Endothelial cell of umbilical vein (primary cell): ENCODE results near the gene FBXO27. TPM values are rescaled to one million over a fixed set of nuclear protein-coding genes. Genes with fewer than 3 reads are reported as not detected.

Experiments
- BruUV-seq: library from RNA; stranded (reverse); fragments of 400-500 nt; replicated peaks from 2 replicates; lab custom pipeline; 2021; lab: Mats Ljungman, UMichigan
- CTCF ChIA-PET: fragments of 300-600, 350-600 bp; sonication (Branson Sonifier 250); formaldehyde crosslinking; loops from one replicate; lab custom pipeline; 2021; ENCODE audit warnings: antibody characterized with exemption, inconsistent platforms; lab: Charles Lee
- POLR2A ChIA-PET: fragments of 300-600, 350-600 bp; sonication (Branson Sonifier 250); formaldehyde crosslinking; loops from one replicate; lab custom pipeline; 2021; ENCODE audit warnings: antibody characterized with exemption, inconsistent platforms; lab: Charles Lee
- DNase-seq: peaks from one replicate; pipeline ENCODE4 v3.0.0-alpha.2; 2011; ENCODE audit warnings: low read depth, low spot score
- FAIRE-seq: peaks from 2 replicates; lab custom pipeline; 2011; peaks lifted over from hg19 to GRCh38; lab: Jason Lieb, UNC
- H2AFZ ChIP-seq: 2 replicates; pipeline ENCODE4 v1.6.0; 2012; ENCODE audit warnings: low read depth, low read length, control low read depth, inconsistent platforms
- H3K27ac ChIP-seq: 2 replicates; pipeline ENCODE4 v1.5.1; 2011; ENCODE audit warnings: low read depth, mild to moderate bottlenecking, control low read depth, low read length, moderate library complexity; ENCODE audit not compliant: insufficient read depth
- H3K27me3 ChIP-seq, 2 experiments: 2 replicates each; pipeline versions ENCODE4 v1.6.0 to v1.6.1; 2011; ENCODE audit warnings: low read length in 2 of 2, mixed read lengths in 1 of 2; ENCODE audit not compliant: control insufficient read depth in 2 of 2, insufficient read depth in 2 of 2
- H3K36me3 ChIP-seq, 2 experiments: 2 replicates in 1 of 2; 3 replicates in 1 of 2; pipeline ENCODE4 v1.5.1; 2011; ENCODE audit warnings: low read length in 2 of 2, mild to moderate bottlenecking in 1 of 2, moderate library complexity in 1 of 2; ENCODE audit not compliant: control insufficient read depth in 2 of 2, insufficient read depth in 2 of 2; ENCODE audit errors: extremely low read depth in 1 of 2
- H3K4me1 ChIP-seq: 3 replicates; pipeline ENCODE4 v1.5.1; 2011; ENCODE audit warnings: mild to moderate bottlenecking, low read length; ENCODE audit not compliant: control insufficient read depth, insufficient read depth; ENCODE audit errors: extremely low read depth
- H3K4me2 ChIP-seq: 2 replicates; pipeline ENCODE4 v1.6.1; 2011; ENCODE audit warnings: low read length, control low read depth, mixed read lengths; ENCODE audit not compliant: insufficient read depth
- H3K4me3 ChIP-seq, 3 experiments: fragments of 200-600 bp in 1 of 3; sonication (generic), shearing (Covaris generic) in 1 of 3; replicated peaks in 1 of 3; 2 replicates each; pipeline ENCODE4 v1.5.1; 2011 to 2016; ENCODE audit warnings: control low read depth in 3 of 3, low read length in 3 of 3, mild to moderate bottlenecking in 2 of 3, inconsistent platforms in 1 of 3, low read depth in 1 of 3, moderate library complexity in 1 of 3; ENCODE audit not compliant: insufficient read depth in 1 of 3
- H3K79me2 ChIP-seq: 2 replicates; pipeline ENCODE4 v1.6.0; 2012; ENCODE audit warnings: low read length, inconsistent platforms; ENCODE audit not compliant: control insufficient read depth, insufficient read depth
- H3K9ac ChIP-seq: replicated peaks from 2 replicates; pipeline ENCODE3; 2011; ENCODE audit warnings: low read length, control low read depth; ENCODE audit not compliant: insufficient read depth; ENCODE audit errors: extremely low read depth
- H3K9me1 ChIP-seq: replicated peaks from 3 replicates; pipeline ENCODE4 v1.6.0; 2011; ENCODE audit warnings: mild to moderate bottlenecking, low read length; ENCODE audit not compliant: control insufficient read depth, insufficient read depth; ENCODE audit errors: extremely low read depth
- H3K9me3 ChIP-seq: replicated peaks from 2 replicates; pipeline ENCODE4 v1.5.1; 2012; ENCODE audit warnings: low read length, inconsistent platforms; ENCODE audit not compliant: control insufficient read depth, insufficient read depth
- H4K20me1 ChIP-seq: replicated peaks from 2 replicates; pipeline ENCODE3; 2011; ENCODE audit warnings: mild to moderate bottlenecking, low read length; ENCODE audit not compliant: control insufficient read depth, insufficient read depth; ENCODE audit errors: extremely low read depth
- EZH2 ChIP-seq: IDR thresholded peaks from 2 replicates; pipeline ENCODE4 v1.6.1; 2012; ENCODE audit warnings: borderline replicate concordance, low read depth, mild to moderate bottlenecking, moderate library complexity, low read length, inconsistent platforms; ENCODE audit not compliant: severe bottlenecking
- FOS ChIP-seq: IDR thresholded peaks from 2 replicates; pipeline ENCODE4 v1.6.1; 2011; ENCODE audit warnings: mild to moderate bottlenecking, low read length, moderate library complexity, borderline replicate concordance; ENCODE audit not compliant: insufficient read depth
- GATA2 ChIP-seq: IDR thresholded peaks from 2 replicates; pipeline ENCODE4 v1.7.0; 2011; ENCODE audit warnings: low read depth, mild to moderate bottlenecking, moderate library complexity, mixed read lengths, low read length; ENCODE audit not compliant: insufficient read length, insufficient read depth
- JUN ChIP-seq: IDR thresholded peaks from 2 replicates; pipeline ENCODE4 v1.6.1; 2011; ENCODE audit warnings: borderline replicate concordance, low read depth; ENCODE audit not compliant: insufficient read length, insufficient read depth
- MYC ChIP-seq: IDR thresholded peaks from one replicate; pipeline ENCODE4 v1.6.1; 2011; ENCODE audit warnings: mild to moderate bottlenecking, low read depth, low read length
- POLR2A ChIP-seq: IDR thresholded peaks from 2 replicates; pipeline ENCODE4 v1.6.1; 2012; ENCODE audit warnings: low read depth, mild to moderate bottlenecking, control low read depth, low read length
- POLR2AphosphoS5 ChIP-seq: IDR thresholded peaks from 2 replicates; pipeline ENCODE4 v1.6.1; 2012; ENCODE audit warnings: low read depth, mild to moderate bottlenecking, control low read depth, low read length, moderate library complexity; ENCODE audit not compliant: insufficient read depth
- dilution Hi-C: fragments of 300-500 bp; cut with MboI; formaldehyde crosslinking; loops from one replicate; pipeline ENCODE4 v1.15.0; 2019; ENCODE audit warnings: low sequenced_read_pairs; ENCODE audit not compliant: extremely low pct_ligation_motif_present
- intact Hi-C: fragments of 100-400 bp; cut with micrococcal nuclease; formaldehyde crosslinking; loops from one replicate; pipeline ENCODE4 v1.10.0; 2022
- polyA plus RNA-seq, 4 experiments: library from polyadenylated mRNA; depleted of rRNA in 3 of 4; stranded (reverse) in 3 of 4; unstranded in 1 of 4; fragments of >200 nt; gene quantifications; 2 replicates each; pipeline versions ENCODE4 v1.2.1 to v1.2.3, GENCODE V29; 2011 to 2012; ENCODE audit warnings: missing spikeins in 1 of 4
- total RNA-seq: library from RNA; stranded (reverse); gene quantifications from 2 replicates; pipeline ENCODE4 v1.2.3, GENCODE V29; 2021
- TF ChIP-seq, protein P1 (sequence below), 2 donors: IDR thresholded peaks; 1 replicate in 1 of 2; 2 replicates in 1 of 2; pipeline ENCODE4 v1.5.1; 2011; ENCODE audit warnings: low read length in 2 of 2, mild to moderate bottlenecking in 2 of 2, moderate library complexity in 2 of 2, control low read depth in 1 of 2, inconsistent platforms in 1 of 2, low read depth in 1 of 2; ENCODE audit not compliant: insufficient read depth in 1 of 2; ENCODE audit errors: extremely low read depth in 1 of 2
- TF ChIP-seq, protein P2 (sequence below): IDR thresholded peaks from 2 replicates; pipeline ENCODE4 v1.6.1; 2011; ENCODE audit not compliant: insufficient read depth, insufficient read length

FBXO27 gene
- total and polyA plus RNA-seq, 2 donors (not counting 3 experiments of a cell fraction or from before 2014, with no cell fraction given) = 3.5 to 4.2 TPM

DNA sequence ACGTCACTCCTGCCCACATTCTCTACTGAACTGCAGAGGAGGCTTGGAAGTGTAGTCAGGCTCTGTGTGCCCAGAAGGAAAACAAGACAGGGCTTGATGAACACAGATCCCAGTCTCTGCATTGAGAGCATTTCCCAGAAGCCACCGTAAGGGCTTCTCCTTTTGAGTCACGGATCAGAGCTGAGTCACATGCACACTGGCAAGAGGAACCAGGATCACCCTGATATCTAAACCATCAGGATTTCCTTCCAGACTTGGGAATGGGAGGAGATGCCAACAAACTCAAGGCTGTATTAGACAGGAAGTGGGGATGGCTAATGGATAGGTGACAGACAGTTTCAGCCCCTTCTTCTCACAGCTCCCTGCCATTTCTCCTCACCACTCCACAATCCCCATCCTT is 39.1 kb downstream of the FBXO27 start:
- Histone ChIP-seq H3K9me1 (no peaks in the 10 kb centered on the region), H3K4me3 (no peak overlapping the region), H3K27me3 (no peaks in the 10 kb centered on the region), H3K36me3 (no peaks in the 10 kb centered on the region), H3K4me2 (no peak overlapping the region), H4K20me1 (no peaks in the 10 kb centered on the region), H3K27ac (peak overlapping the region; percentile 55), H3K9me3 (no peaks in the 10 kb centered on the region), H3K79me2 (no peaks in the 10 kb centered on the region), H3K4me1 (peaks cover 17% of the 10 kb centered on the region), H2AFZ (peak overlapping the region; percentile 47), H3K9ac (no peak overlapping the region)
- CTCF ChIA-PET = interaction anchor here (0.5 to 1.1 kb wide), 9 partner anchors 15 to 129 kb away, joined by 3 to 6 read pairs (median 3); partner anchors contain the start of gene FBXO17
- POLR2A ChIA-PET = no interaction called here
- BruUV-seq = no TSS peak
- FAIRE-seq = peak; percentile 98
- intact Hi-C loops = loop anchor here (1.0 kb wide), 1 partner anchor 17 kb away; no protein-coding TSS in a partner anchor
- TF ChIP-seq GATA2 (peak; percentile 96), JUN (peak; percentile 59), FOS (peak; percentile 87), POLR2A (no peak), EZH2 (no peak), POLR2AphosphoS5 (peak; percentile 66), MYC (no peak)
- TF ChIP-seq, protein P1, sequence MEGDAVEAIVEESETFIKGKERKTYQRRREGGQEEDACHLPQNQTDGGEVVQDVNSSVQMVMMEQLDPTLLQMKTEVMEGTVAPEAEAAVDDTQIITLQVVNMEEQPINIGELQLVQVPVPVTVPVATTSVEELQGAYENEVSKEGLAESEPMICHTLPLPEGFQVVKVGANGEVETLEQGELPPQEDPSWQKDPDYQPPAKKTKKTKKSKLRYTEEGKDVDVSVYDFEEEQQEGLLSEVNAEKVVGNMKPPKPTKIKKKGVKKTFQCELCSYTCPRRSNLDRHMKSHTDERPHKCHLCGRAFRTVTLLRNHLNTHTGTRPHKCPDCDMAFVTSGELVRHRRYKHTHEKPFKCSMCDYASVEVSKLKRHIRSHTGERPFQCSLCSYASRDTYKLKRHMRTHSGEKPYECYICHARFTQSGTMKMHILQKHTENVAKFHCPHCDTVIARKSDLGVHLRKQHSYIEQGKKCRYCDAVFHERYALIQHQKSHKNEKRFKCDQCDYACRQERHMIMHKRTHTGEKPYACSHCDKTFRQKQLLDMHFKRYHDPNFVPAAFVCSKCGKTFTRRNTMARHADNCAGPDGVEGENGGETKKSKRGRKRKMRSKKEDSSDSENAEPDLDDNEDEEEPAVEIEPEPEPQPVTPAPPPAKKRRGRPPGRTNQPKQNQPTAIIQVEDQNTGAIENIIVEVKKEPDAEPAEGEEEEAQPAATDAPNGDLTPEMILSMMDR (IDR thresholded peaks at IDR 0.05; ENCODE audit: extremely low read depth in 1 of 2, insufficient read depth in 1 of 2, low read depth in 1 of 2, low read length in 2 of 2) = no peak
- TF ChIP-seq, protein P2, sequence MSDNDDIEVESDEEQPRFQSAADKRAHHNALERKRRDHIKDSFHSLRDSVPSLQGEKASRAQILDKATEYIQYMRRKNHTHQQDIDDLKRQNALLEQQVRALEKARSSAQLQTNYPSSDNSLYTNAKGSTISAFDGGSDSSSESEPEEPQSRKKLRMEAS = no peak
- dilution Hi-C loops = no loop called here
- peak; percentile 62 for DNase-seq
